ENCODE data around the gene ACAP1. TPM values are rescaled to one million over a fixed set of nuclear protein-coding genes. Genes with fewer than 3 reads are reported as not detected.

The ACAP1 gene
- total and polyA plus RNA-seq, 4 donors = 1.1 to 7.4 (median 4.7) TPM

- no peak for DNase-seq (ENCODE audit: low spot score)
- Histone ChIP-seq H3K27ac (ENCODE audit: low read depth in 1 of 2, low read length in 2 of 2) (peak within 1 kb of the TSS; percentile 65 to 82), H3K27me3 (ENCODE audit: control insufficient read depth in 4 of 4, insufficient read depth in 4 of 4, low read length in 3 of 4) (no peaks in the 10 kb centered on the region), H3K36me3 (ENCODE audit: control insufficient read depth in 4 of 4, insufficient read depth in 3 of 4, low read depth in 1 of 4, low read length in 3 of 4) (peaks cover 0 to 23% (median 8%) of the 10 kb centered on the region in 4 donors), H3K9me3 (ENCODE audit: control insufficient read depth in 4 of 4, low read length in 3 of 4) (no peaks in the 10 kb centered on the region), H3K4me3 (ENCODE audit: low read depth in 1 of 3, low read length in 3 of 3) (peak within 1 kb of the TSS; percentile 70 to 93 (median 84)), H3K9ac (ENCODE audit: low read depth in 1 of 2, low read length in 2 of 2) (peak within 1 kb of the TSS; percentile 57 to 68), H3K4me1 (ENCODE audit: control insufficient read depth in 4 of 4, insufficient read depth in 4 of 4, low read length in 3 of 4) (peaks cover 8 to 22% (median 15%) of the 10 kb centered on the region in 4 donors)
- under 1% methylated on average over 50 of the region's 50 CpGs for WGBS
- TF ChIP-seq GABPA (IDR thresholded peaks at IDR 0.05 in 1 of 2, conservative IDR thresholded peaks at IDR 0.05 in 1 of 2) = no peak
- no peak for TF ChIP-seq RAD21 (IDR thresholded peaks at IDR 0.05)
- no peak for TF ChIP-seq EGR1 (IDR thresholded peaks at IDR 0.05; ENCODE audit: low read depth in 2 of 2)
- no peak for TF ChIP-seq SP1 (IDR thresholded peaks at IDR 0.05)
- no peak for TF ChIP-seq ZBTB33 (IDR thresholded peaks at IDR 0.05)
- TF ChIP-seq HNF4G (IDR thresholded peaks at IDR 0.05) = no peak
- no peak for TF ChIP-seq JUND (IDR thresholded peaks at IDR 0.05)
- no peak for TF ChIP-seq CTCF (IDR thresholded peaks at IDR 0.05; ENCODE audit: low read depth, low read length, missing input control)
- no peak for TF ChIP-seq REST (IDR thresholded peaks at IDR 0.05)
Measured at GRCh38 chr17:7328840-7329373, 7.4 kb upstream of the ACAP1 start, which contains the start of gene NEURL4. Gene NEURL4, minus strand, starts transcription at chr17:7329335. Its CDS starts 23 bp downstream, at chr17:7329312.

- H3K4me1 ChIP-seq (ENCODE audit: control insufficient read depth in 4 of 4, insufficient read depth in 4 of 4, low read length in 3 of 4) = peaks cover 8 to 22% (median 15%) of the 10 kb centered on the region in 4 donors
- peak overlapping the region; percentile 65 to 82 for H3K27ac ChIP-seq (ENCODE audit: low read depth in 1 of 2, low read length in 2 of 2)
- under 1% methylated on average over 43 of the region's 43 CpGs for WGBS
- TF ChIP-seq FOXA2 (IDR thresholded peaks at IDR 0.05) = no peak
- TF ChIP-seq RAD21 (IDR thresholded peaks at IDR 0.05) = no peak
- TF ChIP-seq GABPA (IDR thresholded peaks at IDR 0.05 in 1 of 2, conservative IDR thresholded peaks at IDR 0.05 in 1 of 2) = peak in 1 of 2 donors; percentile 75
- no peak for TF ChIP-seq CTCF (IDR thresholded peaks at IDR 0.05; ENCODE audit: low read depth, low read length, missing input control)
- peak; percentile 12 for TF ChIP-seq FOXA1 (IDR thresholded peaks at IDR 0.05)
- TF ChIP-seq HNF4G (IDR thresholded peaks at IDR 0.05) = no peak
- peak in 1 of 2 donors; percentile 46 for TF ChIP-seq HNF4A (conservative IDR thresholded peaks at IDR 0.05)
- TF ChIP-seq TAF1 (conservative IDR thresholded peaks at IDR 0.05) = no peak
- no peak for TF ChIP-seq ATF3 (IDR thresholded peaks at IDR 0.05)
- TF ChIP-seq RXRA (IDR thresholded peaks at IDR 0.05) = peak; percentile 52 to 73
- TF ChIP-seq YY1 (IDR thresholded peaks at IDR 0.05) = peak; percentile 92
- TF ChIP-seq SP1 (IDR thresholded peaks at IDR 0.05) = peak; percentile 69
- TF ChIP-seq MAX (IDR thresholded peaks at IDR 0.05) = no peak
- no peak for TF ChIP-seq EGR1 (IDR thresholded peaks at IDR 0.05; ENCODE audit: low read depth in 2 of 2)
- TF ChIP-seq JUND (IDR thresholded peaks at IDR 0.05) = no peak
- peak; percentile 9 for TF ChIP-seq ZBTB33 (IDR thresholded peaks at IDR 0.05)
Measured at GRCh38 chr17:7329374-7329996, 6.8 kb upstream of the ACAP1 start.

More at GRCh38 chr17:7329374-7329996, 6.8 kb upstream of the ACAP1 start:
- H3K4me3 ChIP-seq (ENCODE audit: low read depth in 1 of 3, low read length in 3 of 3) = peak overlapping the region; percentile 70 to 93 (median 84)
- H3K36me3 ChIP-seq (ENCODE audit: control insufficient read depth in 4 of 4, insufficient read depth in 3 of 4, low read depth in 1 of 4, low read length in 3 of 4) = peaks cover 0 to 18% (median 6%) of the 10 kb centered on the region in 4 donors
- no peaks in the 10 kb centered on the region for H3K27me3 ChIP-seq (ENCODE audit: control insufficient read depth in 4 of 4, insufficient read depth in 4 of 4, low read length in 3 of 4)
- H3K9ac ChIP-seq (ENCODE audit: low read depth in 1 of 2, low read length in 2 of 2) = peak overlapping the region; percentile 57 to 68
- DNase-seq (ENCODE audit: low spot score) = peak; percentile 95
- H3K9me3 ChIP-seq (ENCODE audit: control insufficient read depth in 4 of 4, low read length in 3 of 4) = no peaks in the 10 kb centered on the region
